ENCODE measurements around the gene ZCCHC24. TPM values are rescaled to one million over a fixed set of nuclear protein-coding genes. Genes with fewer than 3 reads are reported as not detected.

ZCCHC24 gene
- total and polyA plus RNA-seq, 4 donors: 42.2 to 99.6 (median 69.8) TPM

DNA sequence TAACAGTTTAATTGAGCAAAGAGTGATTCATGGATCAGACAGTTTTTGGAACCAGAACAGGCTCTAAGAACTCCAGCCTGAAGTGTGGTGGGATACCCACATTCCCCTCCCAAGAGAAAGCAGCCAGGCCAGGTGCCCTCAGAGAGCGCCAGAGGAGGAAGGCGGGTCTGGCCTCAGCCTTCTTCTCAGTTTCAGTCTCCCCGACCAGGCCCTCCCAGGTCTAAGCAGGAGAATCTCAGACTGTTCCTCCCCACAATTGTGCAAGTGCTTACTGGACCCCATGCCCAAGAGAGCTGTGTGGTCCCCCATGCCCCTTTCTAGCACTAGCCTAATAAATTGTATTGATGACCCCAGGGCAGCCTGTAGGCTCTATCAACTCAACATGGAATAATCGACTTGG is 72.6 kb downstream of the ZCCHC24 start:
- no peaks in the 10 kb centered on the region for H3K36me3 ChIP-seq (ENCODE audit: control insufficient read depth in 1 of 2, insufficient read depth in 2 of 2, low read length in 1 of 2)
- no peak for DNase-seq
- intact Hi-C loops (cut with DNase I): no loop called here
- no peak overlapping the region for H3K4me3 ChIP-seq (ENCODE audit: low read length in 2 of 2)
- H3K9me3 ChIP-seq (ENCODE audit: control insufficient read depth, low read length): no peaks in the 10 kb centered on the region
- WGBS, 2 donors: 81 to 85% methylated on average over 4 of the region's 4 CpGs
- H3K4me1 ChIP-seq (ENCODE audit: control insufficient read depth in 1 of 2, insufficient read depth in 2 of 2, low read length in 2 of 2): no peaks in the 10 kb centered on the region
- H3K27ac ChIP-seq (ENCODE audit: low read depth in 1 of 2, low read length in 2 of 2): no peak overlapping the region
- H3K27me3 ChIP-seq (ENCODE audit: control insufficient read depth in 1 of 2, insufficient read depth in 2 of 2, low read length in 1 of 2): no peaks in the 10 kb centered on the region
- no peak for ATAC-seq (ENCODE audit: low FRiP score)

DNA sequence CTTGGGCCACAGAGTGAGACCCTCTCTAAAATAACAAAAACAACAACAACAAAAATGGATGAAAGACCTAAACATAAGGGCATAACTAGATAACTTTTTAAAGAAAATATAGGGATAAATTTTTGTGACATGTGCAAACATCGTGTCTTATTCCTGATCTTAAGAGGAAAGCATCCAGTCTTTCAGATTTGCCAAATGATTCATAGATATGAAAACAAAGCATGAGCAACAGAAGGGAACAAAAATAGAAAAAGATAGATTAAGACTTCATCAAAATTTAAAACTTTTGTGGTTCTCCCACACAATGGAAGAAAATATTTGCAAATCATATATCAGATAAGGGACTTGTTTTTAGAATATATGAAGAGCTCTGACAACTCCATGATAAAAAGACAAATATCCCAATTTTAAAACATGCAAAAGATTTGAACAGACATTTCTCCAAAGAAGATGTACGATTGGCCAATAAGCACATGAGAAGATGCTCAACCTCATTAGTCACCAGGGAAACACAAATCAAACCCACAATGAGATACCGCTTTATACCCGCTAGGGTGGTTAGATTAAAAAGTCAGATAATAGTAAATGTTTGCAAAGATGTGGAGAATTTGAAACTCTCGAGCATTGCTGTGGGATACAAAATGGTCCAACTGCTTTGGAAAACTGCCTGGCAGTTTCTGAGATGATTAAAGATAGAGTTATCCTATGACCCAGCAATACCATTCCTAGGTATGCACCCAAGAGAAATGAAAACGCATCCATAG is 77.8 kb downstream of the ZCCHC24 start:
- no peak overlapping the region for H3K27ac ChIP-seq (ENCODE audit: low read depth in 1 of 2, low read length in 2 of 2)
- no peaks in the 10 kb centered on the region for H3K4me1 ChIP-seq (ENCODE audit: control insufficient read depth in 1 of 2, insufficient read depth in 2 of 2, low read length in 2 of 2)
- no peak for DNase-seq
- no peak overlapping the region for H3K4me3 ChIP-seq (ENCODE audit: low read length in 2 of 2)
- no peaks in the 10 kb centered on the region for H3K9me3 ChIP-seq (ENCODE audit: control insufficient read depth, low read length)
- H3K27me3 ChIP-seq (ENCODE audit: control insufficient read depth in 1 of 2, insufficient read depth in 2 of 2, low read length in 1 of 2): no peaks in the 10 kb centered on the region
- no peak for ATAC-seq (ENCODE audit: low FRiP score)
- WGBS, 2 donors: 26 to 34% methylated on average over 6 of the region's 6 CpGs
- intact Hi-C loops (cut with DNase I): no loop called here
- no peaks in the 10 kb centered on the region for H3K36me3 ChIP-seq (ENCODE audit: control insufficient read depth in 1 of 2, insufficient read depth in 2 of 2, low read length in 1 of 2)

DNA sequence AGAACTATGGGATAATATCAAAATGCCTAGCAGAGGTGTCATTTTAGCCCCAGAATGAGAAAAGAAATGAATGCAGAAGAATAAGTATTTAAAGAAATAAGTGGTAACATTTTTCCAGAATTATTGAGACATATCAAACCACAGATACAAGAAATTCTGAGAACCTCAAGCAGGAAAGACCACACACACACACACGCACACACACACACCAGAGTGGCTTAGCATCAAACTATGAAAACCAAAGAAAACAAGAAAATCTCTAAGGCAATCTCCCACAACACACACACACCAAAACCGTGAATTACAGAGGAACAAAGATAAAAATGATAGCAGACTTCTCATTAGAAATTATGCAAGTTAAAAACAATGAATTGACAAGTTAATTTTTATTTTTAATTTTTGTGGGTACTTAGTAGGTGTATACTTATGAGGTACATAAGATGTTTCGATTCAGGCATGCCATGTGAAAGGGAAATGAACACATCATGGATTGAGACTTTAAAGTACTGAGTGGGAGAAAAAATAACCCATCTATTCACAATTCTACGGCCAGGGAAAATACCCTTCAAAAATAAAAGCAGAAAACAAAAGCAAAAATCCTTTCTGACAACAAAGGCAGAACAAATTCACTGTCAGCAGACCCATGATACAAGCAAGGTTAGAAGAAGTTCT is 83.6 kb downstream of the ZCCHC24 start:
- intact Hi-C loops (cut with DNase I): no loop called here
- Histone ChIP-seq H3K4me3 (ENCODE audit: low read length in 2 of 2) (no peak overlapping the region), H3K27me3 (ENCODE audit: control insufficient read depth in 1 of 2, insufficient read depth in 2 of 2, low read length in 1 of 2) (no peaks in the 10 kb centered on the region), H3K4me1 (ENCODE audit: control insufficient read depth in 1 of 2, insufficient read depth in 2 of 2, low read length in 2 of 2) (no peaks in the 10 kb centered on the region), H3K36me3 (ENCODE audit: control insufficient read depth in 1 of 2, insufficient read depth in 2 of 2, low read length in 1 of 2) (peaks cover 0 to 2% of the 10 kb centered on the region in 2 donors), H3K27ac (ENCODE audit: low read depth in 1 of 2, low read length in 2 of 2) (no peak overlapping the region), H3K9me3 (ENCODE audit: control insufficient read depth, low read length) (no peaks in the 10 kb centered on the region)
- no peak for DNase-seq
- 78% methylated on average over 4 of the region's 4 CpGs for WGBS, 2 donors
- no peak for ATAC-seq (ENCODE audit: low FRiP score)

DNA sequence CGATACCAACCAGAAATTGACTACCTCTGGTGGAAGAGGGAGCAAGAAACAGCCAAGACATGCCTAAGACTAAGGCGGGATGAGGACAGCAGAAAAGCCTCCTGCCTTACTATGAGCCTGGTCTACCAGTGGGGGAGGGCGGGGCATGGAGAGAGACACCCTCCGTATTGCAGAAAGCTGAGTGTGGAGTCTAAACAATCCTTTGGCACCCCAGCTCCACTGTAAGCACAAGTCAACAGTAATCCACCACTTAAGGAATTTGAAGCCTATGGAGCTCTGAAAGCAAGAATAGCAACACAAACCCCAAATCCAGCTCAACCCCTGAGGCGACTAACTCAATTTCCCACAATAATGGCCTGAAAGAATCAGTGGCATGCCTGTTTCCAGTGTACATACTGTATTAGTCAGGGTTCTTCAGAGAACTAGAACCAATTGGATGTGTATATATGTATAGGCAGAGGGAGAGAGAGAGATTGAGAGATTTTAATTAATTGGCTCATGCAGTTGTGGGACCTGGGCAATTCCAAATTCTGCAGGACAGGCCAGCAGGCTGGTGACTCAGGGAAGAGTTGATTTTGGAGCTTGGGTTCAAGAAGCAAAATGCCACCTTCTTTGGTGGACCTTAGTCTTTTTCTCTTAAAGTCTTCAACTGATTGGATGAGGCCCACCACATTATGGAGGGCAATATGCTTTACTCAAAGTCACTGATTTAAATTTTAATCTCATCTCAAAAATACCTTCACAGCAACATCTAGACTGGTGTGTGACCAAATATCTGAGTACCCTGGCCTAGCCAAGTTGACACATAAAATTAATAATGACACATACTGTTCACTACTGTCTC is 84.7 kb downstream of the ZCCHC24 start:
- H3K4me3 ChIP-seq (ENCODE audit: low read length in 2 of 2): no peak overlapping the region
- H3K27me3 ChIP-seq (ENCODE audit: control insufficient read depth in 1 of 2, insufficient read depth in 2 of 2, low read length in 1 of 2): no peaks in the 10 kb centered on the region
- intact Hi-C loops (cut with DNase I): no loop called here
- no peak overlapping the region for H3K27ac ChIP-seq (ENCODE audit: low read depth in 1 of 2, low read length in 2 of 2)
- 89 to 90% methylated on average over 5 of the region's 5 CpGs for WGBS, 2 donors
- no peak for ATAC-seq (ENCODE audit: low FRiP score)
- peaks cover 0 to 2% of the 10 kb centered on the region in 2 donors for H3K36me3 ChIP-seq (ENCODE audit: control insufficient read depth in 1 of 2, insufficient read depth in 2 of 2, low read length in 1 of 2)
- H3K4me1 ChIP-seq (ENCODE audit: control insufficient read depth in 1 of 2, insufficient read depth in 2 of 2, low read length in 2 of 2): no peaks in the 10 kb centered on the region
- DNase-seq: peak in 1 of 2 donors; percentile 11
- no peaks in the 10 kb centered on the region for H3K9me3 ChIP-seq (ENCODE audit: control insufficient read depth, low read length)

DNA sequence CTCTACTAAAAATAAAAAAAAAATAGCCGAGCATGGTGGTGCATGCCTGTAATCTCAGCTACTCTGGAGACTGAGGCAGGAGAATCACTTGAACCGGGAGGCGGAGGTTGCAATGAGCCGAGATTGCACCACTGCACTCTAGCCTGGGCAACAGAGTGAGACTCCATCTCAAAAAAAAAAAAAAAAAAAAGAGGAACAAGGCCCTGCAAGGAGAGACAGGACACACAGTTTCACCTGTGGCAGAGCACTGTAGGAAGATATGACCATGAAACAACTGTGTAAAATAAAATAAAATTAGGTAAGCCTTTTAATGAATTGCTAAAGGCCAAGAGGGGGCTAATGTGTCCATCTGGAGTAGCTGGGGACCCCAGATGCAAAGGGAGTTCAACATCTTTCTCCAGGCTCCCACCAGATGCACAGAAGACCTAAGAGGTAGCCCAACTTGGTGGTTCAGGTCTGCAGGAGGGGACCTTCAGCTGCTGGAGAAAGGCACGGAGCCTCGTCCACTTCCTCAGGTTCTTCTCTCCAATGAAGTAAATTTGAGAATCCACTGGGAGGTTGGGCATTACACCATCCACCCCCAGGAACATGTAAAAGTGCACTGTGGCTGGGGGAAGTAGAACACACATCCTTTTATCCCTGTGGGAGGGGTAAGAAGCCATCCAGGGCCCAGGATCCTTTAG is 85.5 kb downstream of the ZCCHC24 start:
- WGBS, 2 donors: 95 to 96% methylated on average over 6 of the region's 6 CpGs
- ATAC-seq (ENCODE audit: low FRiP score): no peak
- intact Hi-C loops (cut with DNase I): no loop called here
- no peaks in the 10 kb centered on the region for H3K9me3 ChIP-seq (ENCODE audit: control insufficient read depth, low read length)
- DNase-seq: peak in 1 of 2 donors; percentile 13
- H3K4me3 ChIP-seq (ENCODE audit: low read length in 2 of 2): no peak overlapping the region
- no peaks in the 10 kb centered on the region for H3K27me3 ChIP-seq (ENCODE audit: control insufficient read depth in 1 of 2, insufficient read depth in 2 of 2, low read length in 1 of 2)
- H3K36me3 ChIP-seq (ENCODE audit: control insufficient read depth in 1 of 2, insufficient read depth in 2 of 2, low read length in 1 of 2): peaks cover 0 to 2% of the 10 kb centered on the region in 2 donors
- H3K4me1 ChIP-seq (ENCODE audit: control insufficient read depth in 1 of 2, insufficient read depth in 2 of 2, low read length in 2 of 2): no peaks in the 10 kb centered on the region
- H3K27ac ChIP-seq (ENCODE audit: low read depth in 1 of 2, low read length in 2 of 2): no peak overlapping the region

DNA sequence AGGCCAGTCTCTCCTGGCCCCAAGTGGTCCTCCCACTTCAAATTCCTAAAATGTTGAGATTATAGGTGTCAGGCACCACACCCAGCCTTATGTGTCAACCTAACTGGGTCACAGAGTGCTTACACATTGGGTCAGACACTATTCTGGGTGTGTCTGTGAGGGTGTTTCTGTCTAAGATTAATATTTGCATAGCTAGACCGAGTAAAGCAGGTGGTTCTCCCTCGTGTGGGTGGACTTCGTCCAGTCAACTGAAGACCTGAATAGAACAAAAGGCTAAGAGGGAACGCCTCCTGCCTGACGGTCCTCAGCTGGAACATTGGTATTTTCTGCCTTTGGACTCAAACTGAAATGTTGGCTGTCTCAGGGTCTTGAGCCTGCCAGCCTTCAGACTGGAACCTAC is 86.6 kb downstream of the ZCCHC24 start:
- H3K4me3 ChIP-seq (ENCODE audit: low read length in 2 of 2): no peak overlapping the region
- 80 to 82% methylated on average over 5 of the region's 5 CpGs for WGBS, 2 donors
- H3K36me3 ChIP-seq (ENCODE audit: control insufficient read depth in 1 of 2, insufficient read depth in 2 of 2, low read length in 1 of 2): peaks cover 0 to 2% of the 10 kb centered on the region in 2 donors
- ATAC-seq (ENCODE audit: low FRiP score): no peak
- no peaks in the 10 kb centered on the region for H3K4me1 ChIP-seq (ENCODE audit: control insufficient read depth in 1 of 2, insufficient read depth in 2 of 2, low read length in 2 of 2)
- intact Hi-C loops (cut with DNase I): no loop called here
- no peaks in the 10 kb centered on the region for H3K27me3 ChIP-seq (ENCODE audit: control insufficient read depth in 1 of 2, insufficient read depth in 2 of 2, low read length in 1 of 2)
- H3K9me3 ChIP-seq (ENCODE audit: control insufficient read depth, low read length): no peaks in the 10 kb centered on the region
- DNase-seq: no peak
- H3K27ac ChIP-seq (ENCODE audit: low read depth in 1 of 2, low read length in 2 of 2): no peak overlapping the region

DNA sequence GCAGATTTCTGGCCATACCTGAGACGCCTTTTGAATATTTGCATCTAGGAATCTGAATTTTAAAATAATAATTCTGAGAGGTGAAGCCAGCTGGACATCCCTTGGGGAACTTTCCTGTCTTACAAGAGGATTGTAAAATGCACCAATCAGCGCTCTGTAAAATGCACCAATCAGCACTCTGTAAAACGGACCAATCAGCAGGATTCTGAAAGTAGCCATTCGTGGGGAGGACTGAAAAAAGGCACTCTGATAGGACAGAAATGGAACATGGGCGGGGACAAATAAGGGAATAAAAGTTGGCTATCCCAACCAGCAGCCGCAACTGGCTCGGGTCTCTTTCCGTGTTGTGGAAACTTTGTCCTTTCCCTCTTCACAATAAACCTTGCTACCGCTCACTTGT is 88.2 kb downstream of the ZCCHC24 start:
- intact Hi-C loops (cut with DNase I): no loop called here

DNA sequence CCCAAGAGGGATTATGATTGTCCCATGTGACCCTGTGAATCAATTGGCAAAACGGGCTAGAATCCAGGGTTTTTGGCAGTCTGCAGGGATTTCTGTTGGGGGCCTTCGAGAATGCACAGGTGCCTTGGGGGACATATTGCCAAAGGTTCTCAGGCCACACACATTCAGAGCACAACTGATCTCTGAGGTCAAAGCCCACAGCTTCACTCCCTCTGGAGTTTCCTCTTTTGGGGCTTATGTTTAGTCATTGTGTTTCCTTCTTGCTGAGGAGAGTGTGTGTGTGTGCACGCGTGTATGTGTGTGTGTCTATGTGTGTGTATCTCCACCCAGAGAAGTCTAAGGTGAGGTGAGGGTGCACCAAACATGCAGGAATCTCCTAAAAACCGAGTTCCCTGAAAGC is 89.3 kb downstream of the ZCCHC24 start:
- Histone ChIP-seq H3K9me3 (ENCODE audit: control insufficient read depth, low read length) (no peaks in the 10 kb centered on the region), H3K4me3 (ENCODE audit: low read length in 2 of 2) (no peak overlapping the region), H3K27ac (ENCODE audit: low read depth in 1 of 2, low read length in 2 of 2) (no peak overlapping the region), H3K4me1 (ENCODE audit: control insufficient read depth in 1 of 2, insufficient read depth in 2 of 2, low read length in 2 of 2) (no peaks in the 10 kb centered on the region), H3K36me3 (ENCODE audit: control insufficient read depth in 1 of 2, insufficient read depth in 2 of 2, low read length in 1 of 2) (peaks cover 2% of the 10 kb centered on the region in 2 donors), H3K27me3 (ENCODE audit: control insufficient read depth in 1 of 2, insufficient read depth in 2 of 2, low read length in 1 of 2) (no peaks in the 10 kb centered on the region)
- intact Hi-C loops (cut with DNase I): no loop called here
- WGBS, 2 donors: 94 to 99% methylated on average over 5 of the region's 5 CpGs
- DNase-seq: peak in 1 of 2 donors; percentile 45
- no peak for ATAC-seq (ENCODE audit: low FRiP score)

More for the DNA sequence above, 88.2 kb downstream of the ZCCHC24 start:
- WGBS, 2 donors: 97 to 98% methylated on average over 9 of the region's 9 CpGs
- Histone ChIP-seq H3K27ac (ENCODE audit: low read depth in 1 of 2, low read length in 2 of 2) (no peak overlapping the region), H3K4me1 (ENCODE audit: control insufficient read depth in 1 of 2, insufficient read depth in 2 of 2, low read length in 2 of 2) (no peaks in the 10 kb centered on the region), H3K4me3 (ENCODE audit: low read length in 2 of 2) (no peak overlapping the region), H3K27me3 (ENCODE audit: control insufficient read depth in 1 of 2, insufficient read depth in 2 of 2, low read length in 1 of 2) (no peaks in the 10 kb centered on the region), H3K36me3 (ENCODE audit: control insufficient read depth in 1 of 2, insufficient read depth in 2 of 2, low read length in 1 of 2) (peaks cover 2% of the 10 kb centered on the region in 2 donors), H3K9me3 (ENCODE audit: control insufficient read depth, low read length) (no peaks in the 10 kb centered on the region)
- ATAC-seq (ENCODE audit: low FRiP score) (no peak), DNase-seq (no peak)
